NT2/D1 (cell line): Measurements from ENCODE around the gene PLLP.

Source experiments
- DNase-seq: peaks from one replicate; pipeline ENCODE4 v3.0.0-alpha.2; 2011; ENCODE audit warnings: low read depth, low spot score
- H3K27me3 ChIP-seq: 2 replicates; pipeline ENCODE4 v1.6.0; 2011; ENCODE audit warnings: mild to moderate bottlenecking; ENCODE audit not compliant: insufficient read length, insufficient read depth
- H3K36me3 ChIP-seq: 2 replicates; pipeline ENCODE4 v1.6.1; 2011; ENCODE audit warnings: mild to moderate bottlenecking, low read length, mixed read lengths; ENCODE audit not compliant: insufficient read depth, insufficient read length
- H3K4me1 ChIP-seq: 2 replicates; pipeline ENCODE4 v1.5.1; 2011; ENCODE audit not compliant: insufficient read depth, insufficient read length
- H3K4me3 ChIP-seq: 2 replicates; pipeline ENCODE4 v1.5.1; 2011; ENCODE audit warnings: low read depth; ENCODE audit not compliant: insufficient read length
- H3K9ac ChIP-seq: 2 replicates; pipeline ENCODE4 v1.6.0; 2011; ENCODE audit warnings: low read depth; ENCODE audit not compliant: insufficient read length
- H3K9me3 ChIP-seq: 2 replicates; pipeline ENCODE4 v1.5.1; 2011; ENCODE audit warnings: mild to moderate bottlenecking, low read length; ENCODE audit not compliant: insufficient read depth
- SUZ12 ChIP-seq: IDR thresholded peaks from 2 replicates; pipeline ENCODE4 v1.6.1; 2011; ENCODE audit not compliant: insufficient read length, insufficient read depth; ENCODE audit errors: extremely low read depth
- YY1 ChIP-seq: IDR thresholded peaks from 2 replicates; pipeline ENCODE4 v1.6.1; 2011; ENCODE audit not compliant: insufficient read length, insufficient read depth
- ZNF274 ChIP-seq: IDR thresholded peaks from 2 replicates; pipeline ENCODE4 v1.6.1; 2011; ENCODE audit warnings: mild to moderate bottlenecking, low read depth, low read length

PLLP gene

GRCh38 chr16:57244767-57245471 lies 39.6 kb downstream of the PLLP start, which contains the start of gene ARL2BP:
TSS of gene ARL2BP (plus strand) at chr16:57245259. CDS start at chr16:57245368, 109 bp downstream.
- peaks cover 32% of the 10 kb centered on the region for H3K36me3 ChIP-seq
- no peaks in the 10 kb centered on the region for H3K4me1 ChIP-seq
- no peaks in the 10 kb centered on the region for H3K9me3 ChIP-seq
- H3K9ac ChIP-seq = peak within 1 kb of the TSS; percentile 78
- peak; percentile 96 for DNase-seq
- H3K4me3 ChIP-seq = peak within 1 kb of the TSS; percentile 60
- H3K27me3 ChIP-seq = no peaks in the 10 kb centered on the region
- no peak for TF ChIP-seq ZNF274
- TF ChIP-seq YY1 = no peak
- no peak for TF ChIP-seq SUZ12

GRCh38 chr16:57244463-57244766 lies 40.1 kb downstream of the PLLP start:
- no peak for TF ChIP-seq SUZ12
- no peak for TF ChIP-seq ZNF274
- no peak for TF ChIP-seq YY1

GRCh38 chr16:57242650-57243049 lies 41.8 kb downstream of the PLLP start:
- TF ChIP-seq YY1 = no peak
- no peak for TF ChIP-seq ZNF274
- TF ChIP-seq SUZ12 = no peak
- Histone ChIP-seq H3K4me3 (no peak overlapping the region), H3K9me3 (no peaks in the 10 kb centered on the region), H3K27me3 (no peaks in the 10 kb centered on the region), H3K36me3 (peaks cover 26% of the 10 kb centered on the region), H3K4me1 (no peaks in the 10 kb centered on the region), H3K9ac (no peak overlapping the region)
- no peak for DNase-seq

More at GRCh38 chr16:57244463-57244766, 40.1 kb downstream of the PLLP start:
- Histone ChIP-seq H3K4me1 (no peaks in the 10 kb centered on the region), H3K36me3 (peaks cover 30% of the 10 kb centered on the region), H3K9ac (peak overlapping the region; percentile 34), H3K4me3 (peak overlapping the region; percentile 25), H3K9me3 (no peaks in the 10 kb centered on the region), H3K27me3 (no peaks in the 10 kb centered on the region)
- DNase-seq = no peak

- TF ChIP-seq YY1 (no peak), ZNF274 (no peak), SUZ12 (no peak)
- H3K9ac ChIP-seq = no peak overlapping the region
- no peaks in the 10 kb centered on the region for H3K4me1 ChIP-seq
- no peaks in the 10 kb centered on the region for H3K27me3 ChIP-seq
- DNase-seq = no peak
- peaks cover 23% of the 10 kb centered on the region for H3K36me3 ChIP-seq
- 0 out of 2 replicates have a peak, but pooled peaks cover 3% of the 10 kb centered on the region for H3K9me3 ChIP-seq
- no peak overlapping the region for H3K4me3 ChIP-seq
Measured at GRCh38 chr16:57240851-57241250, 43.6 kb downstream of the PLLP start.

GRCh38 chr16:57239107-57239506 lies 45.4 kb downstream of the PLLP start:
- TF ChIP-seq ZNF274 = no peak
- no peak for TF ChIP-seq SUZ12
- TF ChIP-seq YY1 = no peak
- no peaks in the 10 kb centered on the region for H3K4me1 ChIP-seq
- no peak overlapping the region for H3K9ac ChIP-seq
- 0 out of 2 replicates have a peak, but pooled peaks cover 3% of the 10 kb centered on the region for H3K9me3 ChIP-seq
- H3K36me3 ChIP-seq = peaks cover 38% of the 10 kb centered on the region
- H3K27me3 ChIP-seq = no peaks in the 10 kb centered on the region
- DNase-seq = no peak
- H3K4me3 ChIP-seq = no peak overlapping the region

- no peaks in the 10 kb centered on the region for H3K4me1 ChIP-seq
- TF ChIP-seq SUZ12 = no peak
- TF ChIP-seq YY1 = no peak
- no peak overlapping the region for H3K4me3 ChIP-seq
- H3K9ac ChIP-seq = no peak overlapping the region
- 0 out of 2 replicates have a peak, but pooled peaks cover 3% of the 10 kb centered on the region for H3K9me3 ChIP-seq
- H3K36me3 ChIP-seq = peaks cover 42% of the 10 kb centered on the region
- DNase-seq = no peak
- no peaks in the 10 kb centered on the region for H3K27me3 ChIP-seq
Measured at GRCh38 chr16:57238682-57239081, 45.8 kb downstream of the PLLP start.

GRCh38 chr16:57236022-57236350 lies 48.5 kb downstream of the PLLP start:
- TF ChIP-seq ZNF274 (no peak), SUZ12 (no peak), YY1 (no peak)
- DNase-seq = no peak
- Histone ChIP-seq H3K27me3 (no peaks in the 10 kb centered on the region), H3K9me3 (0 out of 2 replicates have a peak, but pooled peaks cover 3% of the 10 kb centered on the region), H3K36me3 (peaks cover 69% of the 10 kb centered on the region), H3K4me3 (no peak overlapping the region), H3K9ac (no peak overlapping the region), H3K4me1 (no peaks in the 10 kb centered on the region)
